CD4-positive, alpha-beta T cell treated with Interleukin-6 for 4 hours (primary cell): ENCODE data around the gene PJA2.

ENCODE experiments used
- DNase-seq: peaks from one replicate; pipeline ENCODE4 v3.0.0-alpha.2; 2020; ENCODE audit warnings: mixed read lengths

PJA2 gene

GRCh38 chr5:109408991-109409843 is 557 bp downstream of the PJA2 start:
- DNase-seq = peak; percentile 82

DNA sequence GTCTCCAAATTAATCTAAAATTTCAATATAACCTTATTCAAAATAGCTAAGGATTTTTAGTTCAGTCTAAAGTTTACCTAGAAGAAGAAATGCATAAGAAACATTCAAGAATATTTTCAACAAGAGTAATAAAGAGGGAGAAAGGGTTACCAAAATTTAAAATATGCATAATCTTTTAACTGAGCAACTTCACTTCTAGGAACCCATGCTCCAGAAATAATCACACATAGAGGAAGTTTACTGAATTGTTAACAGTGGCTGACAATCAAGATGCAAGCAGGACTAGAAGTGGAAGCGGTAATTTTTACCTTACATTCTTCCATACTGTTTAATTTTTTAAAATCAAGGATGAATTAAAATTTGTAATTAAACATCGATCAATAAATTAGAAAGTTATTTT is 1.9 kb downstream of the PJA2 start:
- DNase-seq = no peak

GRCh38 chr5:109406719-109407118 is 3.1 kb downstream of the PJA2 start:
- DNase-seq = no peak

DNA sequence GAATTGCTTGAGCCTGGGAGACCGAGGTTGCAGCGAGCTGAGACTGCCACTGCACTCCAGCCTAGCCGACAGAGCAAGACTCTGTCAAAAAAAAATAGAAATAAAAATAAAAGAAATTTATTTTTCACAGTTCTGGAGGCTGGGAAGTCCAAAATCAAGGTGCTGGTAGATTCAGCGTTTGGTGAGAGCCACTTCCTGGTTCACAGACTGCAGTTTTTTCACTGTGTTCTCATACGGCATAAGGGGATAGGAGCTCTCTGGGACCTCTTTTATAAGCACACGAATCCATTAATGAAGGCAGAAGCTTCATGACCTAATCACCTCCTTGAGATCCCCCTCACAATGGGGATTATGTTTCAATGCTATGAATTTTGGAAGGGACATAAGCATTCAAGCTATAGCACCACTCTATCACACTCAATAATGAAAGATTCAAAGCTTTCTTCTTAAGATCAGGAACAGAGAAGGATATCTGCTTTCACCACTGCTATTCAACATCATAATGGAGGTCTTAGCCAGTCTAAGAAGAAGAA is 5.3 kb downstream of the PJA2 start:
- no peak for DNase-seq

GRCh38 chr5:109403469-109403868 is 6.3 kb downstream of the PJA2 start:
- no peak for DNase-seq

DNA sequence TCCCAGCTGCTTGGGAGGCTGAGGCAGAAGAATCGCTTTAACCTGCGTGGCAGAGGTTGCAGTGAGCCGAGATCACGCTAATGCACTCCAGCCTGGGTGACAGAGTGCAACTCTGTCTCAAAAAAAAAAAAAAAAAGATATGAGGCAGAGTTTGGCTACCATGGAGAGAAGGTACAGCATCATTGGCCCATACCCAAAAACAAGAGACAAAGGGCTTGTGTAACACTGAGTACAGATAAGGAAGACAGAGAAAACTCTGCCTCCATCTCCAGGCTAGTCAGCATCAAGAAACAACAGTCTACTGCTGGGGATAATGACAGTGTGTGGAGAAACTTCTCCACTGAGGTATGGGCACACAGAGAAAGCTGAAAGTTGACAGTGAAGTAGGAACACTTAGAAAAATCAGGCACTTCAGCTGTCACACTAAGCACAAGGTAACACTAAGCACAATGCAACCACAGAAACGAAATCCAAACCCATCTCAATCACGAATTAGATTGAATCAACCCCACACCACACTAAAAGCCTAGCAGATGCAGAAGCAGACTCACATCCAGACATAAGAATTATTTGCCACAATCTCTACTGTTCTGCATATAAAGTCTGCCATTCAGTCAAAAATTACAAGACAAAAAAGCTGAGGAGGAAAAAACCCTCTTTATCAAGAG is 10.5 kb downstream of the PJA2 start:
- DNase-seq = no peak

- no peak for DNase-seq
These were observed 12.8 kb downstream of the PJA2 start for GRCh38 chr5:109396965-109397364.

DNA sequence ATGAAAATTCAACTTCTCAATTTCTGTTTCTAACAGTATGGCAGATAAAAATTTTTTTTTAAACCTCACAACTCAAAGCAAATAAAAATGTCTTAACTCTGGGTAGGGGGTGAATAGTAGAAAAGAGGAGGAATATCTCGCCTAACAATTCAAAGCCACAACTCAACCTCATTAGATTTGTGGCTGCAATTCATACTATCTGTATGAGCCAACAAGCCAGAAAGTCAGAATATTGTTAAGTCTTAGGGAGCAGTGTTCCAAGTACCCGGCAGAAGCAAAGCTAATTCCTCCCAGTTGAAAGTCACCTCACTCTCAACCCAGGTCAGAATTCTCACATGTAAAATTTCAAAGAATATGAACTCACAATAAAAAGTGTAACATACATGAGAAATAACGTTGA is 15.0 kb downstream of the PJA2 start:
- no peak for DNase-seq

DNA sequence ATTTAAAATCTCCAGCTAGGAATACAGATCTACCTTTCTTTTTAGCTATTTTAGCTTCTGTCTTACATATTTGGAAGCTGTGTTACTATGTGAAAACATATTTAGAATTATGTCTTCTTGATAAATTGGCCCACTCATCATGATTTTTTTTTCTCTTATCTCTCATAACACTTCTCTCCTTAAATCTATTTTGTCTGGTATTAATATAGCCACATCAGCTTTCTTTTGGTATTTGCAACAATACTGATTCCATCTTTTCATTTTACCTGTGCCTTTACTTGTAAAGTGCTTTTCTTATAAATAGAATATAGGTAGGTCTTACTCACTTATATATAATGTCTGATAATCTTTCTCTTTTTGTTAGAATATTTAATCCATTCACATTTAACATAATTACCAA is 19.6 kb downstream of the PJA2 start:
- DNase-seq = no peak

DNA sequence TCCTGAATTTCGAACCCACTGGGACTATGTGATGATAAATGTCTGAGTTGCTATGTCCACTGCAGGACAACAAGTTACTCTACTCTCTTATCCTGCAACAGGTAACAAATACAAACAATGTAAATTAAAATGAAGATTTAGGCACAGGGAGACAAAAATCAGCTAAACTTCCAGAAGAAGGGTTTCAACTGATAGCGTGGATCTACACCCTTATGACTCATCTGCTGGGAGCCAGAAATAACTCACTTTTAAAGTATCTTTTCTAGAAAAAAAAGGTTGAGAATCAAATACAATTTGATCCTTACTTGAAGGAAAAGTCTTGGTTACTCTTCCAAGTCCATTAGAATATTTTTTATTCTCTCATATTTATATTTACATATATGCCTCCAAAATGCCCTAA is 21.4 kb downstream of the PJA2 start:
- no peak for DNase-seq

DNA sequence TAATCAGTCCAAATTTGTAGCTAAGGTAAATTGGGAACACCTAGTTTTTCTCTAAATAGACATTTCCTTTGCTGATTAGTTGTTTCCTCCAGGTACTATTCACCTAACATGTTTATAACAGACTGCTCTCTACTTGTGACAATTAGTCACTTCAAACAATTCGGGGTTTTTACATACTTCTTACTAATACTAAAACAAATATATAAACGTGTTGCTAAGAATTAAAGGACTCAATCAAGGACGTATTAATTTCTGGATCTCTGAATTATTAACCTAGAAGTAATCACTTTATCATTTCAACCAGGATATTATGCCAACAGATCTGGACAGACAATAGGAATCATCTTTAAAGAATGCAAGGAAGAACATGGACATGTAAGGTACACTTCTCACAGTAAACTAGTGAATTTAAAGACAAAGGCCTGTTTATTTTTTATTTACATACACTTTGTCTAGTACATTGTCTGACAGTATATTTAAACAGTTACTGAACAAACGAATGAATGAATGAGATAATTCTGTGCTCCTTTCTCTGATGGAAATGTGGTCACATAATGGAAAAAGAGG is 22.3 kb downstream of the PJA2 start:
- DNase-seq = no peak

DNA sequence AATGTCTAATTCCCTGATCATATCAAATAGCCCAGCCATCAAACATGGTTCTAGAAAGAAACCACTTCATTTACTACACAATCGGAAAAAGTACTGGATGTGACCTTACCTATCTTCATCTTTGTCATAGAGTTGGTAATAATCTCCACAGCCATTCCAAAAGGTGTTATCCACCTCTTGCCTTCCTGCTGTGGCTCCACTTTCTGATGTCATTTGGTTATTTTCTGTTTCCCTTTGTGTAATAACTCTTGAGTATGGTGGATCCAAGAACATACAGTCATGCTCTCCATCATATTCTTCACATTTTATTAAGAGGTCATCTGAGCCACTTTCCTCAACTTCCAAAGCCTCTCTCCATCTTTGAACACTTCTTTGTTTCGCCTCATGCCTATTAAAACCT is 31.7 kb downstream of the PJA2 start:
- no peak for DNase-seq

GRCh38 chr5:109374625-109375024 is 35.1 kb downstream of the PJA2 start:
- DNase-seq = no peak

DNA sequence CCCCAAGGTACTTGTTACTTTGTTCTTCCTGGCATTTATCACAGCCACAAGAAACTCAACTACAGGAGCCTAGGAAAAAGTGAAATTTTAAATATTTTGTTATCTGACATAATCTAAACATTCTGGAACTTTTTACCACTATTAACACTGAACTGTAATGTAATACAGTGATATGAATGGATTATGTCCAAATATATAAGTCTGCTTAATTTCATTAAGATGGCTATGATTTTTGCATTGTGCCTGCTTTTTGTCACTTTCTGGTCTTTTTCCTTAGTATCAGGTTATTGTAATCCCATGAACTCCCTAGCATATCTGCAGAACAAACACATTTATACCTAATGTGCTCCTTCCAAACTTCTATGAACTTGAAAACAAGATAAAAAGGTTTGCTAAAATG is 35.8 kb downstream of the PJA2 start:
- DNase-seq = no peak

DNA sequence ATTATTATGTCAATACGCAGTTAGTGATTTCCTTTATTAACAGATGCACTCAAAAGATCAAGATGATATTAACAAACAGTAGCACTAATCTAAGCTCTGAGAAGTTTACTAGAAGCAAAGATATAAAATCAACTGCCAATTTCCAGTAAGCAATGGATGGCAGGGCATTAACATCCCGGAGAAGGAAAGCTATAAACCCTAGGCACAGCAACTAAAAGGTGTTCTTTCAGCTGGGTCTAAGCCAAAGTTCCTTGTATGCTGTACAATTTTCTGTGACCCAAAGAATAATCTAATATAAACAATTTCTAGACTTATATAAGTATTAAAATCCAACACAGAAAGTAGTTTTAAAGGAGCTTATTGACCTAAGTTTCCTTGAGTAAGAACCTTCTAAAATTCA is 39.4 kb downstream of the PJA2 start:
- no peak for DNase-seq

DNA sequence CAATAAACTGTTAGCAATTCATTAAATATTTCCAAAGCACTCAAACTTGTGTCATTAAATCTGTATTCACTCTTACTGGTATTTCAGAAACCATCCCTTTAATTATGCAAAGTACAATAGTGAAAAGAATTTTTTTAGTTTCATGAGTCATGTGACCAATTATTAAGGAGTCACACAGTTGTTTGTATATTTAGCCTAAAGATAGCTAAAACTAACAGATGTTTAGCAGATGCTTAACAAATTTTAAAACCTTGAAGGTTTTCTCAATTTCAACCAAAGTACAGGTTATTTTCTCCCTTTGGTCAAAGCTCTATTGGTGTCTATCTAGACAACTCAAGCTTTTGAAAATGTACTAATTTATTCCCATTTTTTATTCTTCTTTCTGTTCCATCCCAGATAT is 44.1 kb downstream of the PJA2 start:
- DNase-seq = no peak

DNA sequence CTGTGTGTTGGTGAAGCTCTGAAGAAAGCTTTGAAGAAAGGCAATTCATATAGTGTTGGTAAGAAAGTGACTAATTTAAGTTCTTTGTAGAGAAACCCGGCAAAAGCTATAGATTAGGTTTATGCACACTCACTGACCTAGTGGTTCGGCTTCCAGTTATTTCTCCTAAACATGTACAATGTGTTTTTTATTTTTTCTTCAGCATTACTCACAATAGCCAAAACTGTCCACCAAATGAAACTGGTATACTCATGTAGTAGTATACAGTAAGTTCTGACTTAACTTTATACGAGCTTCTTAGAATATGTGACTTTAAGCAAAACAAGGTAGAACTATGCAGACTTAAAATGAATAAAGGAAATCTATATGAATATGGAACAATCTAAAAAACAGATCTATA is 44.8 kb downstream of the PJA2 start:
- DNase-seq = no peak

DNA sequence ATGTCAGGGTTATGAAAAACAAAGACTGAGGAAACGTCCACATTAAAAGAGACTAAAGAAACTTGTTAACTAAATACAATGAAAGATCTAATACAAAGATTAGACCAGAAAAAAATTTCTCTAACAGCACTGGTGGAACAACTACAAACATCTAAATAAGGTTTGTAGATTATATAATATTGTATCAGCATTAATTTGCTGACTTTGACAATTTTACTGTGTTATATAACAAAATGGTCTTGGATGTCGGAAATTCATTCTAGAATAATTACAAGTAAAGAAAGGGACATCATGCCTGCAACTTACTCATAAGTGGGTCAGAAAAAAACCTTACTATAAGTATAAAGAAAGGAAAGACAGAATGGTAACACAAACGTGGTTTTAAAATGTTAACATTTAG is 50.1 kb downstream of the PJA2 start:
- no peak for DNase-seq

DNA sequence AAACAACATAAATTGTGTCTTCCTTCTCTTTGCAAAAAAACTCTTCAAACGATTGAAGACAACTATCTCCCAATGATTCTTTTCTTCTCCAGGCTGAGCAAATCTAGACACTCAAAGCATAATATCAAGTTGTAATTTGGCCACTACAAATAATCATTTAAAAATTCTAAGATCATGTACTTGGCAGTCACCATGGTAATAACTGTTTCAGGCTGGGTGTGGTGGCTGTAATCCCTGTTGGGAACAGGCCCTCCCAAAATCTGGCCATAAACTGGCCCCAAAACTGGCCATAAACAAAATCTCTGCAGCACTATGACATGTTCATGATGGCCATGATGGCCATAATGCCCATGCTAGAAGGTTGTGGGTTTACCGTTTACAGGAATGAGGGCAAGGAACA is 52.0 kb downstream of the PJA2 start:
- no peak for DNase-seq

DNA sequence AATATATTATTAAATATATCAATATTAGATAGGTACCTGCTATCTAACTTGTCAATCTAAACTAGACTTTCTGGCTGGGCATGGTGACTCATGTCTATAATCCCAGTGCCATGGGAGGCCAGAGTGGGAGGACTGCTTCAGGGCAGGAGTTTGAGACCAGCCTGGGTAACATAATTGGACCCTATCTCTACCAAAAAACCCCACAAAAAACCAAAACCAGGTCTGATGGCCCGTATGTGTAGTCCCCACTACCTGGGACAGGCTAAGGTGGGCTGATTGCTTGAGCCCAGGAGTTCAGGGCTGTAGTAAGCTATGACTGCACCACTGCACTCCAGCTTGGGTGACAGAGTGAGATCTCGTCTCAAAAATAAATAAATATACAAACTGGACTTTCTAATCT is 55.0 kb downstream of the PJA2 start:
- no peak for DNase-seq

GRCh38 chr5:109351988-109352864 is 57.5 kb downstream of the PJA2 start:
- no peak for DNase-seq

- DNase-seq = no peak
These were observed 59.1 kb downstream of the PJA2 start for GRCh38 chr5:109350537-109351270.
